HG02571 (cell line): ENCODE measurements around the gene DLGAP4.

Source experiments
- ATAC-seq: cut with Tn5 transposase; IDR thresholded peaks from one replicate; pipeline ENCODE4 v1.9.1; 2021; ENCODE audit warnings: mild to moderate bottlenecking, moderate library complexity; ENCODE audit not compliant: unreplicated experiment

DLGAP4 gene

DNA sequence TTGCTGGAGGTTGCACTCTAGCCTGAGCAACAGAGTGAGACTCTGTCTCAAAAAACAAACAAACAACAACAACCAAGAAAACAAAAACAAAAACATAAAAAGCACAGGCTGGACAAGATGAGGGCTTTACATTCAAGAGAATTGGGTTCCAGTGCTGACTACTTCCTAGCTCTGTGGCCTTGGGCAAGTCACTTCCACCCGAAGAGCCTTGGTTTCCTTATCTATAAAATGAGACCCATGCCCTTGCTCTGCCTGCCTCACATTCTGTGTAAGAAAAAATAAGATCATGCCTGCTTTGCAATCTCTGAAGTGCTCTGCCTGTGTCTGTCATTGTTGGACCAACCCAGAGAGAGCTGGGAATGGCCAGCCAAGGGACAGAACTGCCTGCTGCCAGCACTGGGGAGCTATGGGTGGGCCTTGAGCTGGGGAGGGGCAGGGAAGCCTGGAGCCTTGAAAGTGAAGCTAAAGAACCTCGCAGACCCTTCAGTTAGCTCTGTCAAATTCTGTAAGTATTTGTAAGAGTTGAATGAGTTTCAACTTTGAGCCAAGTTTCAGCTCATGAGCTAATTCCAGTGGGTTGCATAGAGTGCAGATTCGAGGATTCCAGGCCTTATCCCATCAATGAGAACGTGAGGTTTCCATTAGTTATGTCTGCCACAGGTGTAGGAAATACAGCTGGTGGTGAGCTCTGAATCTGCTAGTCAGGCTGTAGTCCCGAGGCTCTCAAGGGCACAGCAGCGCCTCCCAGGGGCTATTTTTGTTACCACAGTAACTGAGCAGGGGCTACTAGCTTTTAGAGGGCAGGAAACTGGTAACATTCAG is 93.2 kb downstream of the DLGAP4 start:
- ATAC-seq = no peak

DNA sequence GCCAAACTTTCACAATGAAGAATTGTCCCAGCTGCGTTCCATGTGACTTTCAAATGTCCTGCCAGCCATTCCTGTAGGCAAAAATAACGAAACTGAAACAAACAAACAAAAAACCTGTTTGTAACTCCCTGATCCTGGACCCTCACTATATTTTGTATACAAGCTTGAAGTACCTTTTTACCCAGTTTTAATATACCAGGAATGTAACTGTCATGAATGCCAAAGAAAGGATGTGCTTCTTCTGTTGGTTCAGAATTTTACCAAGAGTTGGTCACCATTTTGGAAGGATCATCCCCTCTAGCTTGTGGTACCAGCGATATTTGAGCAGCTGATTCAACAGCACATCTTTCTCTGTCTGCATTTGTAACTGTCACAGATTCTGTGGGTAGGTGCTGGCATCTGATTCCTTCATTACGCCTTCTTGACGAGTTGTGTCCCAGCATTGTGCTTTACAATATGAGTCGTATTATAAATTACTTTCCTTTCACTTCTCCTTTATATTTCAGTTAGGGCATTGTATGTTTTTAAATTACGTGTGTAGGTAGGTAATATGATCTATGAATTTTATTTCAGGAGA is 93.9 kb downstream of the DLGAP4 start:
- no peak for ATAC-seq

DNA sequence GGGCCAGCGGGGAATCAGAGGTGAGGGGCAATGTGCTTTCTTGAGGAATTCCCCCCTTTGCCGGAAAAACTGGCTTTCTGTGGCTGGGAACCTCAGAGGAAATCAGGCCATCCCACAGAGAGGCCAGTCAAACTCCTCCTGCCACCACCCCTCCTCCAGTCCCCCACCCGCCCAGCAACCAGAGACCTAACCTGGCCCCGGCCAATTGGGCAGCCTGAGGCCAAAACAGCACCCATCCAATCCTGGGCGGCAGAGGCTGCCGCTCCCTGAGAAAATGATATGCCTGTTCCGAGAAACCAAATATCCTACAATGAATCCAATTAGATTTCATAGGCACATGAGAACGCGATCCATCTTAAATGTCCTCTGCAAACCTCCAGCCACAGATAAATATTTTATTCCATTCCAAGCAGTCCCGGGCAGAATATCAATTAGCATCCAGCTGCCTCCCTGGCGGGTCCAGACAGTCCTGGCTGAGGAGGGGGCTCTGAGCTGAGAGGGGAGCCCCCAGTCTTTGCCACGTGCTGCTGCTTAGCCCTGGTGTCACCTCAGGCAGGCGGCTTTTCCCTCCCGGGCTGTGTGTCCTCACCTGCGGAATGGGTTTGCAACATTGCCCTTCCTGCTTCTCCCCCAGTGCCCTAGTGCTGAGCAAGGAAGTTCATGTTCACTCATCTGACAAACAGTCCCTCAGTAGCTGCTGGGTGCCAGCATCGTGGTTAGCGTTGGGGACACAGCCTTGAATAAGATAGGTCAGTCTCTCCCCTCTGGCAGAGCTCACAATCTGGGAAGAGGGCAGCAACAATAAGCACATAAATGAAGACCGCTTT is 95.0 kb downstream of the DLGAP4 start:
- no peak for ATAC-seq

DNA sequence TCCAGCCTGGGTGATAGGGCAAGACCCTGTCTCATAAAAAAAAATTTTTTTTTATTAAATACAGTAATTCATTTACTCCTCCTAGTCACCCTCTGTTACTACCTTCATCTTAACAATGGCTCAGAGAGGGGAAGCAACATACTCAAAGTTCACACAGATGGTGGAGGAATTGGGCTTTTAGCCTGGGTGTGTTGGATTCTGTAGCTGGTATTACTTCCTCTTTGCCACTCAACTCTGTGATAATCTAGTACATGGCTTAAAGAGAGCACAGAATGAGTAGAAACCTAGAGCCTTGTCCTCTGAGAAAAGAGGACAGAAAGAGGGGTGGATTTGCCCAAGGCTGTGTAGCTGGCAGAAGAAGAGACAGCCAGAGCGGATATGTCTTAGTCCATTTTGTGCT is 96.6 kb downstream of the DLGAP4 start:
- no peak for ATAC-seq

DNA sequence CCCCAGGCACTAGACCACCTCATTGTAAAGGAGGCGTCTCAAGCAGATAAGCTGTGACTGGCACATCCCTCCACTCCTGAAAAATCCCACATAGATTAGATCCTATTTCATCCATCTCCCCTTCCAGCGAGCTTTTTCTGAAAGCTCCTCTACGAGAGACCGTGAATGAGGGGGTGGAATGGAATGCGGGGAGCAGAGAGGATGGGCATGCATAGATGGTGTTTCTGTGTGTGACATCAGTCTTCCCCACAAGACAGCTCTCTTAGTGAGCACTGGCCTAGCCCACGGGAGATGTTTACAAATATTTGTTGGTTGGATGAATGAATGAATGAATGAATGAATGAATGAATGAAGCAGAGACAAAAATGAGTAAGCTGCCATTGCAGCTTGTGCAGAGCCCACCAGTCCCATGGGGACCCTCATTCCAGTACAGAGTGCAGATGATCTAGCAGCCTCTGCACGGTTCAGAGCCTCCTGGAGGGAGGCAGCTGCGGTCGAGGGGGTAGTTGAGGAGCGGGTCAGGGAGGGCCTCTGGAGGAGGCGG is 98.4 kb downstream of the DLGAP4 start:
- no peak for ATAC-seq

DNA sequence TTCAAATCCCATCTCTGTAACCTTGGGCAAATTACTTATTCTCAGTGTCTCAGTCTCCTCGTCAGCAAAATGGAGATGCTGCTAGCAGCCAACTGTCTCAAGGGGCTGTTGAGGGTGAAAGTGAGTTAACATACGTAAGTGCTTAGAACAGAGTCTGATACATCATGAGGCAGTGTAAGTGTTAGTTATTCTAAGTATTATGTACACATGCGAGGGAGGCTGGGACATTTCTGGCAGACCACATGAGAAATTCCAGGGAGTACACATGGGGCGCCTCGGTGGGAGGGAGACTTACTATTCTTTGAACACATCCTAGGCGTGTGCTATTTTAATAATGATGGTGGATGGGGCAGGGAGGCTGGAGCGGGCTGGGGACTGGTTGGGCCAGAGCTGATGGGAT is 99.1 kb downstream of the DLGAP4 start:
- ATAC-seq = no peak

DNA sequence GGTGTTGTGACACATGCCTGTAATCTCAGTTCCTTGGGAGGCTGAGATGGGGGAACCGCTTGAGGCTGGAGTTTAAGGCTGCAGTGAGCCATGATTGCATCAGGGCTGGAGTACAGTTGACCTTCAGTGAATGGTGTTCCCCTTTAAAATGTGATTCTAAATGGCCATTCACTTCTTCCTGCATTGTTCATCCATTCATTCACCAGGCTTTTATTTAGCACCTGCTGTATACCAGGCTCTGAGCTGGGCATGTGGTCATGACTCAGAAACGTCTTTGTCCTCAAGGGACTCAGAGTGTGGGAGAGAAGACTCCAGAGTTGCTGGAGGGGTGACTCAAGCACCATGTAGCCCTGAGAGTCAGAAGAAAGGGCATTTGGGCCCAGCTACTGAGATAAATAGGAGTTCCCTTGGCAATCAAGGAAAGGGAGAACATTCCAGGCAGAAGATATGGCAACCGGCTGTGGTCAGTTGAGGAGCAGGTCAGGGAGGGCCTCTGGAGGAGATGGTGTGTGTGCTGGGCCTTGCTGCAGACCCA is 101.1 kb downstream of the DLGAP4 start:
- no peak for ATAC-seq

DNA sequence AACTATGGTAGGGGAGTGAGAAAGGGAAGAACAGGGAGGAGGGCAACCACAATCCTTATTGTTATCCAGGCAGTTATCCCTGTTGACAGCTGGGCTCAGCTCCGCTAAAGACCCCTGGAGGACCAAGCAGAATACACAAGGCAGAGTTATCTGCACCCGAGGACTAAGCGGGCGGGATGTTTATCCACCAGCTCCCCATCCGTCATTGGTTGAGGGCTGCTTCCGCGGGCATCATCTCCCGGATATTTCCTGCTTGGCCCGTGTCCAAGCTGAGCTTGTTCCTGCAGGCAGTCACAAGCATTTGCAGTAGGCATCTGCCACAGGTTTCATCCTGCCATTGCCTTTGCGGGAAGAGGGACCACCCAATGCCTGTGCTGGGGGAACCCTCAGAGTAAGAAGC is 102.1 kb downstream of the DLGAP4 start:
- no peak for ATAC-seq

DNA sequence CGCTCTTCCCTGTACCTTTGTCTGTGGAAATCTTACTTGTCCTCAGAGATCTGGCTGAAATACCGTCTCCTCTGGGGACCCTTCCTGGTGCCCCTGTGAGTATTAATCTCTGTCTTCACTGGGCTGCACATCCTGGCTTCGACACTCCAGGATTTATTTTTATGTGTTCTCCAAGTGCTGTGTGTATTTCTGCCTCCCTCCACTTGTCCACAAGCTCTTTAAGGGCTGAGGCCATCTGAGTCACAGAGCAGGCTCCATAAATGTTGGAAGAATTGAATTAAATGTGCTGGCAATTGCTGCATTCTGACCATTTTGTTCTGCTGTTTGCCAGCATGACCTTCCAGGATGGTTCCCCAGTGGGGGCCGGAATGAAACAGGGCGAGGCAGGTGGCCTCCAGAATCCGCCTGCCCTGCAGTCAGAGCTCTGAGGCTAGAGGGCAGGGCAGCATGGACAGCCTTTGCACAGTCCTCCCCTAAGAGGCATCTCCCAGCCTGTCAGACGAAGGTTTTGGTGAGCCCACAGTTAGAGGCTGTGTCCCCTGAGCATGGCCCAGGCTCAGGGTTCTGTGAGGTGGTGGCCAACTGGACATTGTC is 105.8 kb downstream of the DLGAP4 start:
- no peak for ATAC-seq

DNA sequence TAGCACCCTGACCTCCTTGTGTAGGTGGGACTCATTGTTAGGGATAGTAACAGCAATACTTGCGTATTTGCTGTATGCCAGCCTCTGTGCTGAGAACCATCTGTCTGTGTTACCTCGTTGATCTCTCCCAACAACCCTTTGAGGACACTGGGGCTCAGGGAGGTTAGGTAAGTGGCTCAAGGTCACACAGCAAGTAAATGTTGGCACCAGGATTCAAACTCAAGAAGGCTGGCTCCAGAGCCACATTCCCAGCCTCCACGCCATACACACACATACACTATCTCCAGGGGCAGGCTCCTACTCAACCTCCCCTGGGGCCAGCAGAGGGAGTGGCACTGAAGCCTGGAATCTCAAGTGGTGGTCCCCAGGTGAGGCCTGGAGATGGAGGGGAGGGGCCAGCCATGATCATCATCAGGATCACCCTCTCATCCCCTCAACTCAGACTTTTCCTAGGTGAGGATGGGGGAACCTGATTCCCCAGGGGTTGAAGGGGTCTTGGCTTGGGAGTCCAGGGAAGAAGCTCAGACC is 109.4 kb downstream of the DLGAP4 start:
- ATAC-seq = no peak

DNA sequence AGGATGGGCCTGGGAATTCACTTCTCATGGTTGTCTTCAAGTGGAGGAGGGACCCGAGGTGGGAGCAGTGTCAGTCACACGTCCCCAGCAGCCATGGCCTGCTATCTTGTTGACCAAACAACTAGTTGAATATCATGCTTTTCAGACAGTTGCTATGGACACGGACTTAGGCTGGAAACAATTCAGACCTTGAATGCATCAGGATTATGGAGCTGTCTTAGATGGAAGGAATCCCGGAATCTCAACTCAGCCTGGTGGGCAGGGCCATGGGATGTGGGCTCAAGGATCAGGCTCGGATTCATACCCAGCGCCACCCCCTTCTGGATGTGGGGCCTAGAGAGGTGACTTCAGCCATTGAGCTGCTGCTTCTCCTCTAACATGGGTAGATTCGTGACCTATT is 112.6 kb downstream of the DLGAP4 start:
- ATAC-seq = no peak

DNA sequence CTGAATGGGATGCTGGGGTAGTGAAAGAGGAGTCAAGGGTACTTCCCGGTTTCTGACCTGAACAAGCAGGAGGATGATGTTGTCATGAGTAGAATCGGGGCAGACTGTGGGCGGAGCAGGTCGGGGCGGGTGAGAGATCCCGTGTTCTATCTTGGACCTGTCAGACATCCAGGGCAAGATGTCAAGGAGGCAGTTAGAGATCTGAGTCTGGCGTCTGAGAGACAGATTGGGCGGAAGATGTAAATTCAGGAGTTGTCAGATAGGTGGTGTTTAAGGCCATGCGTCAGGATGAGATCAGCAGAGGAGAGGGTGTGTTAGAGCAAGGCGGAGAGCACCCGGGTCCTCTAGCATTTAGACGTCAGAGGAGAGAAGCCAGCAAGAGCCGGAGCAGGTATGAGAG is 115.5 kb downstream of the DLGAP4 start:
- no peak for ATAC-seq

DNA sequence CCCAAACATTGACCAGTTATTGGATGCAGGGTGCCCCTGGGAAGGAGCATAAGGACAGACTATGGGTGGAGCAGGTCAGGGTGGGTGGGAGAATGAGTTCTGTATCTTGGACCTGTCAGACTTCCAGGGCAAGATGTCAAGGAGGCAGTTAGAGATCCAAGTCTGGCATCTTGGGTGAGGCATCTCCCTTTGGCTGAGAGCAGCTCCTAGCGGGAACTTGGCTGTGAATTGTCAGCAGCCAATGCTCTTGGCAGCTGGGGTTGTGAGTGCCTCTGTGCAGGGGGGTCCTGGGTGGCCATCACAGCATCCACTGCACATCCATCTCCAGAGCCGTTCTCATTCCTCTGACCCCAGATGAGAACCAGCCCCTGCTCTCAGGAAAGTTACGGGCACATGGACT is 118.2 kb downstream of the DLGAP4 start:
- no peak for ATAC-seq

DNA sequence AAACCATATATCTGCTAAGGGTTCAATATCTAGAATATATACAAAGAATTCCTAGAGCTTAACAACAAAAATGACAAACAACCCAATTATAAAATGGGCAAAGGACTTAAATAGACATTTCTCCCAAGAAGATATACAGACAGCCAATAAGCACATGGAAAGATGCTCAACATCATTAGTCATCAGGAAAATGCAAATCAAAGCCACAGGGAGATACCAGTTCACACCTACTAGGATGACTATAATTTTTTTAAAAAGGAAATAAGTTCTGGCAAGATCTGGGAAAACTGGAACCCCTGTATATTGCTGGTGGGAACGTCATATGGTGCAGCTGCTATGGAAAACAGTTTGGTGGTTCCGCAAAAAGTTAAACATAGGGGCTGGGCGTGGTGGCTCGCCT is 119.0 kb downstream of the DLGAP4 start:
- no peak for ATAC-seq

DNA sequence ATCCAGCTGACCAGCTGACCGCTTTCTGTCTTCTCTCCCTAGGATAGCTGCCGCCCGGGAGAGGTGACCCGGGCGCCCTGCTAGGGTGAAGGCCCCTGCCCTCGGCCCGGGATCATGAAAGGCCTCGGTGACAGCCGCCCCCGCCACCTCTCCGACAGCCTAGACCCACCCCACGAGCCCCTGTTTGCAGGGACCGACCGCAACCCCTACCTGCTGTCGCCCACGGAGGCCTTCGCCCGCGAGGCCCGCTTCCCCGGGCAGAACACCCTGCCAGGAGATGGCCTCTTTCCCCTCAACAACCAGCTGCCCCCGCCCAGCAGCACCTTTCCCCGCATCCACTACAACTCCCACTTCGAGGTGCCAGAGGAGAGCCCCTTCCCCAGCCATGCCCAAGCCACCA is 125.5 kb downstream of the DLGAP4 start:
- ATAC-seq = no peak

DNA sequence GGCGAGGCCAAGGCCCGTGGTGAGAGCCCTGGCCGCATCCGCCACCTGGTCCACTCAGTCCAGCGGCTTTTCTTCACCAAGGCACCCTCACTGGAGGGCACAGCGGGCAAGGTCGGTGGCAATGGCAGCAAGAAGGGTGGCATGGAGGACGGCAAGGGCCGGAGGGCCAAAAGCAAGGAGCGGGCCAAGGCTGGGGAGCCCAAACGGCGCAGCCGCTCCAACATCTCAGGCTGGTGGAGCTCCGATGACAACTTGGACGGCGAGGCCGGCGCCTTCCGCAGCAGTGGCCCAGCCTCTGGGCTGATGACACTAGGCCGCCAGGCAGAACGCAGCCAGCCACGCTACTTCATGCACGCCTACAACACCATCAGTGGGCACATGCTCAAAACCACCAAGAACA is 126.0 kb downstream of the DLGAP4 start:
- ATAC-seq = no peak

DNA sequence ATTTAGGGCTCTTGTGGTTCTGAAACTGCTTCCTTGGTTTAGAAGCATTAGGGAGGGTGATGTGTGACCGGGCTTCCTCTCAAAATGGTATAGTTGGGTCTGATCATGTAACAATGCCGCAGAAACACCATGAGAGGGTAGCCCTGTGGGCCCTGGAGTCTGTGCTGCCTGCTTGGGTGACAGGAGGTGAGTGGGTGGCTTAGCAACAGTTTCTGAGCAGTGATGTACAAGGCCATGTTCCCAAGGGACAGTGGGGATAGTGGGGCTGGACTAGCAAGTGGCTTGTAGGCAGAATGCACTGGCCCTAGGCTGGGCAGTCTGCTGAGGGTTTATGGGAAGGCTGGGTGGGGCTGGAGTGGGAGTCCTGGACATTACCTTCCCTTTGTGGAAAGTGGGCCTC is 128.2 kb downstream of the DLGAP4 start:
- no peak for ATAC-seq

DNA sequence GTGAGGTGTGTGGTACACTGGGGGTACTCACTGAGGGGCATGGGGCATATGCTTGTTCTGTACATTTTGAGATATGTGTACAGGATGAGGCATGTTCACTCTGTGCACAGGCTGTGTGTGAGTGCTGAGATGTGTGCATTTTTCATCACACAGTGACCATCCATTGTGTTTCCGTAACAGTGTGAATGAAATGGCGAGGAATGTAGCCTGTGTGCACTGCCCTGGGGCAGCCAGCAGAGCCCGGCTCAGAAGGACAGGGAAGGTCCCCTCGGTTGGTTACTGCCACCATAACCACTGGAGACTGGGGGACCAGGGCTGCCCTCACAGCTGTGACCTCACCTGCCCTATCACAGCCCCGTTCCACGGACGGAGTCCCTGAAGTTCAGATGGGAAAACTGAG is 129.0 kb downstream of the DLGAP4 start:
- no peak for ATAC-seq

DNA sequence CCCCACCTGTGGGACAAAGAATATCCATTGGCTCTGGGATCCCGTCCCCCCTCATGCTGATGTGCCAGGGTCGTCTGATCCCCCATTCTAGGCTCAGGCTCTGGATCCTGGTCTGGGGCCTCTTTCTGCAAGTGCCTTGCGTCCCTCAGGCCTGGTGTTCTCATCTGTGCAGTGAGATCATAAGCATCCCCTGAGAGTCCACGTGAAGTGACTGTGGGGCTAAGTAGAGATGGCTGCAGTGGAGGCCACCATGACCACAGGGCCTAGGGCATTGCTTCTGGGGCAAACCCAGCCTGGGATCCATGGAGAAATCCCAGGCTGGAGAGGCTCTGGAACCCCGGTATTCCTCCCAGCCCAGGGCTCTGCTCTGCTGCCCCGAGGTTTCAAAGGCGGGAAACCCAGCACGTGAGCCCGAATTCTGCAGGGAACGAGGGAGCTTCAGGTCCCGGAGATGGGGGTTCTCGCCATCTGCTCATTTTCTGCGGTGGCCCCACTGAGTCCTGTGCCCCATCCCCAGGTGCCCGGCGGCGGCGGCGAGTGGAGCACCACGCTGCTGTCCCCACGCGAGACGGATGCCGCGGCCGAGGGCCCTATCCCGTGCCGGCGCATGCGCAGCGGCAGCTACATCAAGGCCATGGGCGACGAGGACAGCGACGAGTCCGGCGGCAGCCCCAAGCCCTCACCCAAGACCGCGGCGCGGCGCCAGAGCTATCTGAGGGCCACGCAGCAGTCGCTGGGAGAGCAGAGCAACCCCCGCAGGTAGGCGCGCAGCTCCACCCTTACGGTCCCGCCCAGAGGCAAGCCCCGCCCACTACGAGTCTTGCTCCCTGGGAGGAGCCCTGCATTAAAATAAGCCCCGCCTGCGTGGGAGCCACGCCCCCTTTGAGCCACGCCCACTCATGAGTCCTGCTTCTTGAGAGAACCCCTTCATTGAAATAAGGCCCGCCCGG is 129.7 kb downstream of the DLGAP4 start:
- ATAC-seq = no peak
